NCI-H2227 treated with DMSO at 0.1 percent for 48 hours (cell line): ENCODE results near the gene DNAJC28.
"Not testable (repeated sequence)": the region's sequence is repeated elsewhere in the genome, so short reads cannot be mapped to it uniquely, and the experiment has no call there.

Source experiments
- DNase-seq: peaks from one replicate; lab custom pipeline; 2025; lab: John Stamatoyannopoulos, UW

DNAJC28 gene

GRCh38 chr21:33480481-33481103 lies 10.9 kb downstream of the DNAJC28 start:
- DNase-seq = no peak

GRCh38 chr21:33479679-33480480 lies 11.6 kb downstream of the DNAJC28 start, which contains the start of gene TMEM50B:
Gene TMEM50B (minus strand): TSS chr21:33479974. CDS start chr21:33468885, 11,089 bp downstream.
- DNase-seq = peak; percentile 96

GRCh38 chr21:33478935-33479678 lies 12.4 kb downstream of the DNAJC28 start:
- DNase-seq = peak; percentile 36

GRCh38 chr21:33478182-33478581 lies 13.3 kb downstream of the DNAJC28 start:
- DNase-seq = no peak

- DNase-seq = no peak
Measured at GRCh38 chr21:33477066-33477465, 14.4 kb downstream of the DNAJC28 start.

GRCh38 chr21:33473344-33473743 lies 18.2 kb downstream of the DNAJC28 start:
- no peak for DNase-seq

GRCh38 chr21:33470701-33471100 lies 20.8 kb downstream of the DNAJC28 start:
- DNase-seq = no peak

- DNase-seq = not testable (repeated sequence)
Measured at GRCh38 chr21:33469183-33469582, 22.3 kb downstream of the DNAJC28 start.

GRCh38 chr21:33461538-33462250 lies 29.8 kb downstream of the DNAJC28 start:
- no peak for DNase-seq

GRCh38 chr21:33458861-33459260 lies 32.7 kb downstream of the DNAJC28 start:
- DNase-seq = no peak

GRCh38 chr21:33455686-33456446 lies 35.6 kb downstream of the DNAJC28 start:
- DNase-seq = no peak

- no peak for DNase-seq
Measured at GRCh38 chr21:33452362-33452761, 39.2 kb downstream of the DNAJC28 start.

- no peak for DNase-seq
Measured at GRCh38 chr21:33451634-33452071, 39.9 kb downstream of the DNAJC28 start.

GRCh38 chr21:33449616-33450015 lies 41.9 kb downstream of the DNAJC28 start:
- DNase-seq = no peak

GRCh38 chr21:33446620-33447019 lies 44.9 kb downstream of the DNAJC28 start:
- DNase-seq = not testable (repeated sequence)

GRCh38 chr21:33444499-33444898 lies 47.0 kb downstream of the DNAJC28 start:
- no peak for DNase-seq

GRCh38 chr21:33443194-33443593 lies 48.3 kb downstream of the DNAJC28 start:
- no peak for DNase-seq

GRCh38 chr21:33441489-33442477 lies 49.7 kb downstream of the DNAJC28 start:
- no peak for DNase-seq
